ENCODE data around the gene RNF215.

Gene RNF215
- 1.8 to 9.6 (median 5.8) reads per million in 18 experiments for total RNA-seq

GRCh38 chr22:30386960-30387827 is at the start of gene RNF215:
RNF215 (minus strand) TSS chr22:30387411; CDS start chr22:30387313, 98 bp downstream.
- peak; percentile 77 to 85 for DNase-seq

GRCh38 chr22:30436196-30436595 is 49.0 kb upstream of the RNF215 start:
- no peak for DNase-seq

GRCh38 chr22:30435674-30436126 is 48.5 kb upstream of the RNF215 start:
- DNase-seq = no peak

- no peak for DNase-seq
Observed at GRCh38 chr22:30434843-30435242, 47.6 kb upstream of the RNF215 start.

GRCh38 chr22:30433773-30434172 is 46.6 kb upstream of the RNF215 start:
- DNase-seq = no peak

GRCh38 chr22:30433227-30433626 is 46.0 kb upstream of the RNF215 start:
- no peak for DNase-seq

- DNase-seq = no peak
Observed at GRCh38 chr22:30432520-30432919, 45.3 kb upstream of the RNF215 start.

- DNase-seq = no peak
Observed at GRCh38 chr22:30432096-30432495, 44.9 kb upstream of the RNF215 start.

- DNase-seq = no peak
Observed at GRCh38 chr22:30430933-30431332, 43.7 kb upstream of the RNF215 start.

- DNase-seq = no peak
Observed at GRCh38 chr22:30429887-30430286, 42.7 kb upstream of the RNF215 start.

GRCh38 chr22:30427871-30428270 is 40.7 kb upstream of the RNF215 start:
- DNase-seq = no peak

- peak; percentile 91 to 93 for DNase-seq
Observed at GRCh38 chr22:30426388-30427353, 39.5 kb upstream of the RNF215 start.

- peak; percentile 29 to 53 for DNase-seq
Observed at GRCh38 chr22:30425616-30426387, 38.6 kb upstream of the RNF215 start, which contains the start of gene MTFP1. MTFP1 (plus strand) TSS chr22:30425768; CDS start chr22:30425880, 112 bp downstream.

- no peak for DNase-seq
Observed at GRCh38 chr22:30425327-30425615, 38.1 kb upstream of the RNF215 start.

GRCh38 chr22:30424534-30425326 is 37.5 kb upstream of the RNF215 start:
- DNase-seq = no peak

- peak; percentile 99 for DNase-seq
Observed at GRCh38 chr22:30423959-30424533, 36.8 kb upstream of the RNF215 start.

- DNase-seq = peak in 1 of 2 donors; percentile 23
Observed at GRCh38 chr22:30423301-30423958, 36.2 kb upstream of the RNF215 start.

GRCh38 chr22:30422481-30423300 is 35.5 kb upstream of the RNF215 start:
- DNase-seq = peak; percentile 71 to 78

GRCh38 chr22:30421695-30422480 is 34.7 kb upstream of the RNF215 start:
- DNase-seq = no peak
